ENCODE data around the gene SLA2. TPM values are rescaled to one million over a fixed set of nuclear protein-coding genes. Genes with fewer than 3 reads are reported as not detected.

Gene SLA2
- polyA plus RNA-seq, 2 of the 4 experiments (the other 2 are of a cell fraction) = 0.06 TPM; not detected in 1

DNA sequence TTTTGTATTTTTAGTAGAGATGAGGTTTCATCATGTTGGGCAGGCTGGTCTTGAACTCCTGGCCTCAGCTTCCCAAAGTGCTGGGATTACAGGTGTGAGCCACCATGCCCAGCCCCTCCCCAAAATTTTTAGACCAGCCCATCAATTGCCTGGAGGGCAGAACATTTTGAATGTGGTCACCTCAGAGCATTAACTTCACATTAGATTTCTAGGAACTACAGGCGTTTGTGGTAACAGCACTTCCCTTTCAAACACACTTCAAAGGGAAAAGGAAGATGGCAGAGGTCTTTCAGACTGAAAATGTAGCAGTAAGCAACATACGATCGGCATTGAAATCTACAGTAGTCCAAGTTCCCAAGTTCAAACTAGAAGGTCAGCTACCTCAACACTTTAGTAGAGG is 12.3 kb upstream of the SLA2 start (continued):
- TF ChIP-seq, protein P1, sequence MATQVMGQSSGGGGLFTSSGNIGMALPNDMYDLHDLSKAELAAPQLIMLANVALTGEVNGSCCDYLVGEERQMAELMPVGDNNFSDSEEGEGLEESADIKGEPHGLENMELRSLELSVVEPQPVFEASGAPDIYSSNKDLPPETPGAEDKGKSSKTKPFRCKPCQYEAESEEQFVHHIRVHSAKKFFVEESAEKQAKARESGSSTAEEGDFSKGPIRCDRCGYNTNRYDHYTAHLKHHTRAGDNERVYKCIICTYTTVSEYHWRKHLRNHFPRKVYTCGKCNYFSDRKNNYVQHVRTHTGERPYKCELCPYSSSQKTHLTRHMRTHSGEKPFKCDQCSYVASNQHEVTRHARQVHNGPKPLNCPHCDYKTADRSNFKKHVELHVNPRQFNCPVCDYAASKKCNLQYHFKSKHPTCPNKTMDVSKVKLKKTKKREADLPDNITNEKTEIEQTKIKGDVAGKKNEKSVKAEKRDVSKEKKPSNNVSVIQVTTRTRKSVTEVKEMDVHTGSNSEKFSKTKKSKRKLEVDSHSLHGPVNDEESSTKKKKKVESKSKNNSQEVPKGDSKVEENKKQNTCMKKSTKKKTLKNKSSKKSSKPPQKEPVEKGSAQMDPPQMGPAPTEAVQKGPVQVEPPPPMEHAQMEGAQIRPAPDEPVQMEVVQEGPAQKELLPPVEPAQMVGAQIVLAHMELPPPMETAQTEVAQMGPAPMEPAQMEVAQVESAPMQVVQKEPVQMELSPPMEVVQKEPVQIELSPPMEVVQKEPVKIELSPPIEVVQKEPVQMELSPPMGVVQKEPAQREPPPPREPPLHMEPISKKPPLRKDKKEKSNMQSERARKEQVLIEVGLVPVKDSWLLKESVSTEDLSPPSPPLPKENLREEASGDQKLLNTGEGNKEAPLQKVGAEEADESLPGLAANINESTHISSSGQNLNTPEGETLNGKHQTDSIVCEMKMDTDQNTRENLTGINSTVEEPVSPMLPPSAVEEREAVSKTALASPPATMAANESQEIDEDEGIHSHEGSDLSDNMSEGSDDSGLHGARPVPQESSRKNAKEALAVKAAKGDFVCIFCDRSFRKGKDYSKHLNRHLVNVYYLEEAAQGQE (IDR thresholded peaks at IDR 0.05) = no peak
- TF ChIP-seq HOXB13 (CRISPR knock-in tag; IDR thresholded peaks at IDR 0.05; ENCODE audit: low read depth) (no peak), GATA3 (IDR thresholded peaks at IDR 0.05; ENCODE audit: borderline replicate concordance) (no peak), CBX8 (IDR thresholded peaks at IDR 0.05) (no peak)

DNA sequence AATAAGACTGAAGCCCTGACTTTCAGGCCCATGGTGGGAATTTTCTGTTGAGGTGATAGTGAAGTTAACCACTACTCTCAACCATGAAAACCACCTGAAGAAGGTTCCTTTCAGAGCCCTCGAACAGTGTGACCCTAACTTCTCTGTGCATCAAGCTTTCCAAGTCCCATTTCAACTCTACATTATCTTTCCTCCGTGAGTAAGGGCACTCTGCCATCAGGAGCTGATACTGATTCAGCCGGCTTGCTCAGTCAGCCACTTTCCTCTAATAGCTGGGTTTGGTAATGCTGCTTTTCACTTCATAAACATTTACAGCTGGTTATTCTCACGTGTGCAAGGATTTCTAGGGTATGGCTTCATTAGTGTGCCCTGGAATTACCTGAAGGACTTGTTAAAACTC is 10.7 kb upstream of the SLA2 start:
- FAIRE-seq (no peak), DNase-seq (ENCODE audit: low read depth in 1 of 2, low spot score in 1 of 2) (no peak), ATAC-seq (no peak)
- WGBS (ENCODE audit: missing lambda C conversion rate) = 81% methylated on average over 4 of the region's 4 CpGs
- Histone ChIP-seq H3K9me3 (no peaks in the 10 kb centered on the region), H3K4me3 (no peak overlapping the region), H3K27ac (no peak overlapping the region), H3K4me1 (no peaks in the 10 kb centered on the region), H3K4me2 (no peak overlapping the region)
- POLR2A ChIA-PET = no interaction called here
- CTCF ChIA-PET = interaction anchor here (1.7 to 1.8 kb wide), 2 partner anchors 10 to 98 kb away, joined by 4 to 6 read pairs; no protein-coding TSS in a partner anchor
- TF ChIP-seq BHLHE40 (IDR thresholded peaks at IDR 0.05; ENCODE audit: low read depth, low read length) (no peak), HDAC2 (IDR thresholded peaks at IDR 0.05) (no peak), CEBPB (IDR thresholded peaks at IDR 0.05) (no peak), TP53 (CRISPR knock-in tag; IDR thresholded peaks at IDR 0.05) (no peak), CBX8 (IDR thresholded peaks at IDR 0.05) (no peak), KDM1A (IDR thresholded peaks at IDR 0.05; ENCODE audit: low read depth) (no peak), ZC3H11A (IDR thresholded peaks at IDR 0.05) (no peak), FOXS1 (CRISPR knock-in tag; IDR thresholded peaks at IDR 0.05) (no peak), MAZ (IDR thresholded peaks at IDR 0.05; ENCODE audit: borderline replicate concordance, low read depth, low read length) (no peak), POLR2AphosphoS2 (conservative IDR thresholded peaks at IDR 0.05; ENCODE audit: low read length) (no peak), RARB (CRISPR knock-in tag; IDR thresholded peaks at IDR 0.05) (no peak)

DNA sequence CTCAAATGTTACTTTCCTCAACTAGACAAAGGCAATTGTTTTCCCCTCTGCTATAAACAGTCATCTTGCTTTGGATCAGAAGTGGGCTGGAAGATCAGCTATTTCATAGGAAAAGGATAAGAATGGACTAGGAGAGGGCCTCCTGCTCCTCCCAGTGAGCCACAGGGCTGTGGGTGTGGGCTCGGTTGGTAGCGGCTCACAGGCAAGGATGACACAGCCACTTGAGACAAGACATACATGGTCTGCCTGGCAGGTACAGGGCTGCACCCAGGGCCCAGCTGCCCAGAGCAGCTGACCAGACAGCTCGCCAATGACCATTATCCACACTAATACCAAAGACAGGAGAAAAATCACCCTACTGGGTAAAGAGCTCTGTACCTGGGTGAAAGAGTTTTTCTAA is 9.0 kb upstream of the SLA2 start:
- no peak for FAIRE-seq
- POLR2A ChIA-PET = no interaction called here

GRCh38 chr20:36654506-36654905 is 8.5 kb upstream of the SLA2 start:
- POLR2A ChIA-PET = no interaction called here
- TF ChIP-seq RCOR1 (IDR thresholded peaks at IDR 0.05; ENCODE audit: low read depth, low read length) (no peak), FOSB (CRISPR knock-in tag; IDR thresholded peaks at IDR 0.05) (no peak), POLR2AphosphoS2 (conservative IDR thresholded peaks at IDR 0.05; ENCODE audit: low read length) (no peak), JUN (IDR thresholded peaks at IDR 0.05) (no peak), HEYL (CRISPR knock-in tag; IDR thresholded peaks at IDR 0.05) (no peak)
- TF ChIP-seq, protein P1 (IDR thresholded peaks at IDR 0.05) = no peak
- CTCF ChIA-PET = interaction anchor here (1.3 to 1.5 kb wide), 2 partner anchors 97 to 100 kb away, joined by 5 read pairs; no protein-coding TSS in a partner anchor

More for the DNA sequence above, 9.0 kb upstream of the SLA2 start:
- DNase-seq (ENCODE audit: low read depth in 1 of 2, low spot score in 1 of 2) = no peak
- no peaks in the 10 kb centered on the region for H3K9me3 ChIP-seq
- CTCF ChIA-PET = interaction anchor here (1.3 to 1.6 kb wide), 3 partner anchors 11 to 100 kb away, joined by 5 to 7 read pairs (median 5); no protein-coding TSS in a partner anchor
- H3K27ac ChIP-seq = no peak overlapping the region
- H3K4me3 ChIP-seq = no peak overlapping the region
- no peak for ATAC-seq
- no peaks in the 10 kb centered on the region for H3K4me1 ChIP-seq
- H3K4me2 ChIP-seq = no peak overlapping the region
- 93% methylated on average over 3 of the region's 3 CpGs for WGBS (ENCODE audit: missing lambda C conversion rate)
- no peak for TF ChIP-seq SREBF2 (IDR thresholded peaks at IDR 0.05)
- TF ChIP-seq CHD2 (IDR thresholded peaks at IDR 0.05; ENCODE audit: low read length, partially characterized antibody) = no peak
- TF ChIP-seq HOXA7 (CRISPR knock-in tag; IDR thresholded peaks at IDR 0.05) = no peak

More at GRCh38 chr20:36654506-36654905, 8.5 kb upstream of the SLA2 start:
- H3K4me3 ChIP-seq = no peak overlapping the region
- no peak overlapping the region for H3K4me2 ChIP-seq
- no peak for ATAC-seq
- WGBS (ENCODE audit: missing lambda C conversion rate) = 92% methylated on average over 7 of the region's 8 CpGs
- H3K27ac ChIP-seq = no peak overlapping the region
- DNase-seq (ENCODE audit: low read depth in 1 of 2, low spot score in 1 of 2) = no peak
- H3K9me3 ChIP-seq = no peaks in the 10 kb centered on the region
- H3K4me1 ChIP-seq = no peaks in the 10 kb centered on the region
- FAIRE-seq = no peak
